ENCODE data around the gene ZNF304. TPM values are rescaled to one million over a fixed set of nuclear protein-coding genes. Genes with fewer than 3 reads are reported as not detected.

Gene ZNF304
- total and polyA plus RNA-seq, 5 donors from 2014 or later = 1.9 to 6.8 (median 3.1) TPM

GRCh38 chr19:57377498-57378146 lies 26.6 kb downstream of the ZNF304 start:
- Histone ChIP-seq H3K36me3 (ENCODE audit: control insufficient read depth, insufficient read depth, low read length) (peaks cover 26% of the 10 kb centered on the region), H3K4me1 (ENCODE audit: control insufficient read depth, insufficient read depth, low read length, poor library complexity, severe bottlenecking) (no peaks in the 10 kb centered on the region), H3K27me3 (ENCODE audit: control insufficient read depth, insufficient read depth, low read length) (no peaks in the 10 kb centered on the region), H3K4me3 (ENCODE audit: low read depth, low read length) (no peak overlapping the region), H3K27ac (ENCODE audit: insufficient read depth, low read length, poor library complexity, severe bottlenecking) (no peak overlapping the region), H3K9me3 (ENCODE audit: control insufficient read depth in 2 of 2, low read length in 2 of 2) (peaks cover 46 to 76% of the 10 kb centered on the region in 2 experiments)
- H3K27me3 Mint-ChIP-seq = no peaks in the 10 kb centered on the region
- H3K27ac Mint-ChIP-seq = no peak overlapping the region
- no peak for DNase-seq
- ATAC-seq (ENCODE audit: low read depth in 2 of 2) = no peak
- no peak overlapping the region for H3K4me3 Mint-ChIP-seq
- peaks cover 45% of the 10 kb centered on the region for H3K36me3 Mint-ChIP-seq
- no peaks in the 10 kb centered on the region for H3K4me1 Mint-ChIP-seq
- H3K9me3 Mint-ChIP-seq = peaks cover 1 to 71% (median 29%) of the 10 kb centered on the region in 7 donors

- Histone ChIP-seq H3K36me3 (ENCODE audit: control insufficient read depth, insufficient read depth, low read length) (peaks cover 16% of the 10 kb centered on the region), H3K4me1 (ENCODE audit: control insufficient read depth, insufficient read depth, low read length, poor library complexity, severe bottlenecking) (no peaks in the 10 kb centered on the region), H3K27me3 (ENCODE audit: control insufficient read depth, insufficient read depth, low read length) (no peaks in the 10 kb centered on the region), H3K4me3 (ENCODE audit: low read depth, low read length) (no peak overlapping the region), H3K27ac (ENCODE audit: insufficient read depth, low read length, poor library complexity, severe bottlenecking) (no peak overlapping the region), H3K9me3 (ENCODE audit: control insufficient read depth in 2 of 2, low read length in 2 of 2) (peaks cover 46 to 51% of the 10 kb centered on the region in 2 experiments)
- no peak for ATAC-seq (ENCODE audit: low read depth in 2 of 2)
- no peak for DNase-seq
- Mint-ChIP-seq H3K9me3 (peaks cover 1 to 50% (median 17%) of the 10 kb centered on the region in 7 donors), H3K4me1 (no peaks in the 10 kb centered on the region), H3K4me3 (no peak overlapping the region), H3K27ac (no peak overlapping the region), H3K36me3 (peaks cover 21% of the 10 kb centered on the region), H3K27me3 (no peaks in the 10 kb centered on the region)
These were observed 29.9 kb downstream of the ZNF304 start for GRCh38 chr19:57380923-57381322.

GRCh38 chr19:57382806-57383488 lies 31.9 kb downstream of the ZNF304 start:
- Mint-ChIP-seq H3K9me3 (peaks cover 3 to 39% (median 15%) of the 10 kb centered on the region in 7 donors), H3K27ac (no peak overlapping the region), H3K27me3 (no peaks in the 10 kb centered on the region), H3K4me3 (peak overlapping the region in 1 of 4 donors; percentile 4), H3K36me3 (peaks cover 7% of the 10 kb centered on the region), H3K4me1 (peaks cover 0 to 5% (median 0%) of the 10 kb centered on the region in 4 donors)
- Histone ChIP-seq H3K9me3 (ENCODE audit: control insufficient read depth in 2 of 2, low read length in 2 of 2) (peaks cover 31% of the 10 kb centered on the region in 2 experiments), H3K4me1 (ENCODE audit: control insufficient read depth, insufficient read depth, low read length, poor library complexity, severe bottlenecking) (no peaks in the 10 kb centered on the region), H3K27me3 (ENCODE audit: control insufficient read depth, insufficient read depth, low read length) (no peaks in the 10 kb centered on the region), H3K36me3 (ENCODE audit: control insufficient read depth, insufficient read depth, low read length) (peaks cover 3% of the 10 kb centered on the region), H3K27ac (ENCODE audit: insufficient read depth, low read length, poor library complexity, severe bottlenecking) (no peak overlapping the region), H3K4me3 (ENCODE audit: low read depth, low read length) (no peak overlapping the region)
- ATAC-seq (ENCODE audit: low read depth in 2 of 2) = no peak
- DNase-seq = no peak

- peaks cover 13 to 36% (median 27%) of the 10 kb centered on the region in 4 donors for H3K4me1 Mint-ChIP-seq
- peaks cover 1 to 28% (median 16%) of the 10 kb centered on the region in 7 donors for H3K9me3 Mint-ChIP-seq
- Histone ChIP-seq H3K4me3 (ENCODE audit: low read depth, low read length) (peak overlapping the region; percentile 83), H3K27me3 (ENCODE audit: control insufficient read depth, insufficient read depth, low read length) (no peaks in the 10 kb centered on the region), H3K9me3 (ENCODE audit: control insufficient read depth in 2 of 2, low read length in 2 of 2) (peaks cover 9 to 15% of the 10 kb centered on the region in 2 experiments), H3K4me1 (ENCODE audit: control insufficient read depth, insufficient read depth, low read length, poor library complexity, severe bottlenecking) (peaks cover 15% of the 10 kb centered on the region), H3K36me3 (ENCODE audit: control insufficient read depth, insufficient read depth, low read length) (peaks cover 17% of the 10 kb centered on the region), H3K27ac (ENCODE audit: insufficient read depth, low read length, poor library complexity, severe bottlenecking) (peak overlapping the region; percentile 94)
- no peaks in the 10 kb centered on the region for H3K27me3 Mint-ChIP-seq
- H3K36me3 Mint-ChIP-seq = peaks cover 34% of the 10 kb centered on the region
- DNase-seq = no peak
- no peak for ATAC-seq (ENCODE audit: low read depth in 2 of 2)
- H3K4me3 Mint-ChIP-seq = peak overlapping the region; percentile 94 to 98 (median 96)
- peak overlapping the region; percentile 97 to 98 (median 97) for H3K27ac Mint-ChIP-seq
These were observed 38.2 kb downstream of the ZNF304 start for GRCh38 chr19:57389194-57389729.

- Mint-ChIP-seq H3K27me3 (no peaks in the 10 kb centered on the region), H3K4me1 (peaks cover 13 to 37% (median 28%) of the 10 kb centered on the region in 4 donors), H3K36me3 (peaks cover 41% of the 10 kb centered on the region), H3K27ac (peak within 1 kb of the TSS; percentile 97 to 98 (median 97)), H3K4me3 (peak within 1 kb of the TSS; percentile 94 to 98 (median 96)), H3K9me3 (peaks cover 2 to 31% (median 18%) of the 10 kb centered on the region in 7 donors)
- H3K36me3 ChIP-seq (ENCODE audit: control insufficient read depth, insufficient read depth, low read length) = peaks cover 23% of the 10 kb centered on the region
- H3K27me3 ChIP-seq (ENCODE audit: control insufficient read depth, insufficient read depth, low read length) = no peaks in the 10 kb centered on the region
- H3K4me3 ChIP-seq (ENCODE audit: low read depth, low read length) = peak within 1 kb of the TSS; percentile 83
- ATAC-seq (ENCODE audit: low read depth in 2 of 2) (peak; percentile 99), DNase-seq (peak; percentile 93 to 98 (median 97))
- H3K27ac ChIP-seq (ENCODE audit: insufficient read depth, low read length, poor library complexity, severe bottlenecking) = peak within 1 kb of the TSS; percentile 94
- peaks cover 15% of the 10 kb centered on the region for H3K4me1 ChIP-seq (ENCODE audit: control insufficient read depth, insufficient read depth, low read length, poor library complexity, severe bottlenecking)
- peaks cover 11 to 19% of the 10 kb centered on the region in 2 experiments for H3K9me3 ChIP-seq (ENCODE audit: control insufficient read depth in 2 of 2, low read length in 2 of 2)
These were observed 38.9 kb downstream of the ZNF304 start, which contains the start of gene ZNF548 for GRCh38 chr19:57389730-57390598. ZNF548 (plus strand) TSS chr19:57389854; CDS start chr19:57390100, 246 bp downstream.

- Mint-ChIP-seq H3K9me3 (peaks cover 8 to 69% (median 35%) of the 10 kb centered on the region in 7 donors), H3K4me1 (peaks cover 6 to 23% (median 13%) of the 10 kb centered on the region in 4 donors), H3K27me3 (no peaks in the 10 kb centered on the region), H3K36me3 (peaks cover 90% of the 10 kb centered on the region), H3K27ac (no peak overlapping the region), H3K4me3 (no peak overlapping the region)
- Histone ChIP-seq H3K4me1 (ENCODE audit: control insufficient read depth, insufficient read depth, low read length, poor library complexity, severe bottlenecking) (peaks cover 2% of the 10 kb centered on the region), H3K9me3 (ENCODE audit: control insufficient read depth in 2 of 2, low read length in 2 of 2) (peaks cover 47 to 70% of the 10 kb centered on the region in 2 experiments), H3K27me3 (ENCODE audit: control insufficient read depth, insufficient read depth, low read length) (no peaks in the 10 kb centered on the region), H3K27ac (ENCODE audit: insufficient read depth, low read length, poor library complexity, severe bottlenecking) (no peak overlapping the region), H3K4me3 (ENCODE audit: low read depth, low read length) (no peak overlapping the region), H3K36me3 (ENCODE audit: control insufficient read depth, insufficient read depth, low read length) (peaks cover 69% of the 10 kb centered on the region)
- ATAC-seq (ENCODE audit: low read depth in 2 of 2) (no peak), DNase-seq (no peak)
These were observed 44.6 kb downstream of the ZNF304 start for GRCh38 chr19:57395710-57396109.

- no peaks in the 10 kb centered on the region for H3K27me3 ChIP-seq (ENCODE audit: control insufficient read depth, insufficient read depth, low read length)
- Mint-ChIP-seq H3K27me3 (no peaks in the 10 kb centered on the region), H3K4me1 (peaks cover 0 to 6% (median 3%) of the 10 kb centered on the region in 4 donors), H3K4me3 (no peak overlapping the region), H3K27ac (no peak overlapping the region), H3K36me3 (peaks cover 71% of the 10 kb centered on the region), H3K9me3 (peaks cover 8 to 68% (median 38%) of the 10 kb centered on the region in 7 donors)
- no peak overlapping the region for H3K27ac ChIP-seq (ENCODE audit: insufficient read depth, low read length, poor library complexity, severe bottlenecking)
- H3K9me3 ChIP-seq (ENCODE audit: control insufficient read depth in 2 of 2, low read length in 2 of 2) = peaks cover 51 to 86% of the 10 kb centered on the region in 2 experiments
- H3K4me1 ChIP-seq (ENCODE audit: control insufficient read depth, insufficient read depth, low read length, poor library complexity, severe bottlenecking) = no peaks in the 10 kb centered on the region
- no peak overlapping the region for H3K4me3 ChIP-seq (ENCODE audit: low read depth, low read length)
- ATAC-seq (ENCODE audit: low read depth in 2 of 2) (no peak), DNase-seq (no peak)
- peaks cover 56% of the 10 kb centered on the region for H3K36me3 ChIP-seq (ENCODE audit: control insufficient read depth, insufficient read depth, low read length)
These were observed 47.8 kb downstream of the ZNF304 start for GRCh38 chr19:57398868-57399267.
